KOPT-K1 (cell line): ENCODE results near the gene OLIG2.

ENCODE experiments used
- H3K27ac ChIP-seq: fragments of 200-600 bp; sonication (generic); 2 replicates; pipeline ENCODE4 v1.5.1; 2016; ENCODE audit warnings: antibody characterized with exemption, mild to moderate bottlenecking, low read depth, low read length; ENCODE audit not compliant: poor library complexity, severe bottlenecking
- H3K36me3 ChIP-seq: fragments of 200-600 bp; sonication (generic); 2 replicates; pipeline ENCODE4 v1.5.1; 2017; ENCODE audit warnings: antibody characterized with exemption, mild to moderate bottlenecking, low read length, moderate library complexity; ENCODE audit not compliant: insufficient read depth
- H3K9me3 ChIP-seq: fragments of 200-600 bp; sonication (generic); 2 replicates; pipeline ENCODE4 v1.5.1; 2017; ENCODE audit warnings: antibody characterized with exemption, low read length, mild to moderate bottlenecking; ENCODE audit not compliant: insufficient read depth, poor library complexity, severe bottlenecking

Gene OLIG2

GRCh38 chr21:33075596-33076195, 50.0 kb downstream of the OLIG2 start:
- H3K36me3 ChIP-seq = no peaks in the 10 kb centered on the region
- H3K9me3 ChIP-seq = peaks cover 13% of the 10 kb centered on the region
- no peak overlapping the region for H3K27ac ChIP-seq

- H3K27ac ChIP-seq = no peak overlapping the region
- H3K36me3 ChIP-seq = no peaks in the 10 kb centered on the region
- H3K9me3 ChIP-seq = peaks cover 2% of the 10 kb centered on the region
These were observed 51.0 kb downstream of the OLIG2 start for GRCh38 chr21:33076600-33077329.
